ENCODE results near the gene NFIA.

Gene NFIA

DNA sequence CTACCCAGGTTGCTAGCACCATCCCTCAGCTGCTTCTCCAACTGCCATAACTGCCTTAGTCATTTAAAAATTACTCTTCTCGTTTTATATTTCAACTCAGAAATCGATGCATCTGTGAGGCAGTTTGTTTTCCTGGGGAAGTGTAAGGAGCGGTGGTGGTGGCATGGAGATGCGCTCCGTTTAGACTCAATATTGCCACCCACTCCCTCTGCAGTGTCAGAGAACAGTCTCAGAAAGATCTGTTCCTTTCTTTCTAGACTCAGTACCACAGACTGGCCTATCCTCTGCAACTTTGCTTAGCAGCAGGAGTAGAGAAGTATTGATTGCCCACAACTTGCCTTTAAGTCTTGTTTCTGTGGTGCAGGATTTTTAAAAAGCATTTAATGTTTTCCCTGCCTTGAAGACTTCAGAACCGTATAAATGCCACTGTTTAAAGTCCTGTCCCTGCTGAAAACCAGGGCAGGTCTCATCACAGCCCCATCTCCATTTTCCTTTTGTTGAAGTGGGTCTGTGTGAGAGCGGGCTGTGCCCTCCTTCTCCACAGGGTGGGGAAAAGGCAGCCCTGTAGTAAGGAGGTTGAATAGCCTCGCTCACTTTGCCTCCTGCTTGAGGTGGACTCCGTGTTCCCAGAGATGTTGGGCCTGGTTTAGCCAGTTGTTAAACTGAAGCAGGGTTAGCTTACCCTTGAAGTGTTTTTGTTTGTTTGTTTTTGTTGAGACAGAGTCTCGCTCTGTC is 105.2 kb downstream of the NFIA start:
- Histone ChIP-seq H3K36me3 (ENCODE audit: insufficient read depth, low read length) (no peaks in the 10 kb centered on the region), H2AFZ (ENCODE audit: low read length) (peak overlapping the region; percentile 28; the same call in 1 of the 2 replicates), H3K4me1 (ENCODE audit: insufficient read depth, low read length, poor library complexity, severe bottlenecking) (no peaks in the 10 kb centered on the region), H3K4me3 (ENCODE audit: low read length, poor library complexity, severe bottlenecking) (no peak overlapping the region), H3K4me2 (ENCODE audit: low read depth, low read length, poor library complexity, severe bottlenecking) (no peak overlapping the region), H3K27me3 (ENCODE audit: insufficient read depth, low read length, poor library complexity, severe bottlenecking) (no peaks in the 10 kb centered on the region), H3K9ac (ENCODE audit: low read depth, low read length, poor library complexity, severe bottlenecking) (no peak overlapping the region), H3K9me3 (ENCODE audit: insufficient read depth, low read depth, low read length) (no peaks in the 10 kb centered on the region), H3F3A (ENCODE audit: low read depth) (no peaks in the 10 kb centered on the region), H3K9me2 (replicated peaks; ENCODE audit: low read depth, low read length) (no peaks in the 10 kb centered on the region), H4K20me1 (ENCODE audit: insufficient read depth, low read length, poor library complexity, severe bottlenecking) (no peaks in the 10 kb centered on the region), H3K79me2 (ENCODE audit: insufficient read depth, low read length) (no peaks in the 10 kb centered on the region)
- no peak for TF ChIP-seq EZH2phosphoT487 (IDR thresholded peaks at IDR 0.05; ENCODE audit: borderline replicate concordance)
- TF ChIP-seq, protein P1, sequence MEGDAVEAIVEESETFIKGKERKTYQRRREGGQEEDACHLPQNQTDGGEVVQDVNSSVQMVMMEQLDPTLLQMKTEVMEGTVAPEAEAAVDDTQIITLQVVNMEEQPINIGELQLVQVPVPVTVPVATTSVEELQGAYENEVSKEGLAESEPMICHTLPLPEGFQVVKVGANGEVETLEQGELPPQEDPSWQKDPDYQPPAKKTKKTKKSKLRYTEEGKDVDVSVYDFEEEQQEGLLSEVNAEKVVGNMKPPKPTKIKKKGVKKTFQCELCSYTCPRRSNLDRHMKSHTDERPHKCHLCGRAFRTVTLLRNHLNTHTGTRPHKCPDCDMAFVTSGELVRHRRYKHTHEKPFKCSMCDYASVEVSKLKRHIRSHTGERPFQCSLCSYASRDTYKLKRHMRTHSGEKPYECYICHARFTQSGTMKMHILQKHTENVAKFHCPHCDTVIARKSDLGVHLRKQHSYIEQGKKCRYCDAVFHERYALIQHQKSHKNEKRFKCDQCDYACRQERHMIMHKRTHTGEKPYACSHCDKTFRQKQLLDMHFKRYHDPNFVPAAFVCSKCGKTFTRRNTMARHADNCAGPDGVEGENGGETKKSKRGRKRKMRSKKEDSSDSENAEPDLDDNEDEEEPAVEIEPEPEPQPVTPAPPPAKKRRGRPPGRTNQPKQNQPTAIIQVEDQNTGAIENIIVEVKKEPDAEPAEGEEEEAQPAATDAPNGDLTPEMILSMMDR (conservative IDR thresholded peaks at IDR 0.05; ENCODE audit: low read length) = no peak

DNA sequence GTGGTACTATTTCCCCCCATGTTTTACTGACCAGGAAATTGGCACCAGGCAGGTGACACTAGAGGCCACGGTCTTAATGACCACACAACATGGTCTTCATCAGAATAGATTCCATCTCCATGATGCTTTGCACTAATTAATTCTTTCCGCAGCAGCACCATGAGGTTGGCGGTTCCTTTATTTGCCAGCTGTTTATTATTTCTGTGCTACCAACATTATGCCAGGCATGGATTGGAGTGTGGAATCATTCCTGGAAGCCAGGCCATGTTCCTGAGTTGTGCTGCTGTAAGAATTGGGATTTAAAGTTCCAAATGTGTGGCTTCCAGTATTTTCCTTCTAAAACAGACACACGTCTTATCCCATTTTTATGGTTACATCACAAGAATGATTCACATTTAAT is 107.8 kb downstream of the NFIA start:
- no peak overlapping the region for H3K4me2 ChIP-seq (ENCODE audit: low read depth, low read length, poor library complexity, severe bottlenecking)
- H3K9me3 ChIP-seq (ENCODE audit: insufficient read depth, low read depth, low read length) = no peaks in the 10 kb centered on the region
- H3K4me3 ChIP-seq (ENCODE audit: low read length, poor library complexity, severe bottlenecking) = no peak overlapping the region
- H4K20me1 ChIP-seq (ENCODE audit: insufficient read depth, low read length, poor library complexity, severe bottlenecking) = no peaks in the 10 kb centered on the region
- no peaks in the 10 kb centered on the region for H3F3A ChIP-seq (ENCODE audit: low read depth)
- H3K27me3 ChIP-seq (ENCODE audit: insufficient read depth, low read length, poor library complexity, severe bottlenecking) = no peaks in the 10 kb centered on the region
- no peak overlapping the region for H2AFZ ChIP-seq (ENCODE audit: low read length)
- H3K9ac ChIP-seq (ENCODE audit: low read depth, low read length, poor library complexity, severe bottlenecking) = no peak overlapping the region
- H3K36me3 ChIP-seq (ENCODE audit: insufficient read depth, low read length) = no peaks in the 10 kb centered on the region
- H3K79me2 ChIP-seq (ENCODE audit: insufficient read depth, low read length) = no peaks in the 10 kb centered on the region
- H3K9me2 ChIP-seq (replicated peaks; ENCODE audit: low read depth, low read length) = no peaks in the 10 kb centered on the region
- no peaks in the 10 kb centered on the region for H3K4me1 ChIP-seq (ENCODE audit: insufficient read depth, low read length, poor library complexity, severe bottlenecking)
- TF ChIP-seq EZH2phosphoT487 (IDR thresholded peaks at IDR 0.05; ENCODE audit: borderline replicate concordance) = no peak
- TF ChIP-seq, protein P1 (conservative IDR thresholded peaks at IDR 0.05; ENCODE audit: low read length) = no peak

DNA sequence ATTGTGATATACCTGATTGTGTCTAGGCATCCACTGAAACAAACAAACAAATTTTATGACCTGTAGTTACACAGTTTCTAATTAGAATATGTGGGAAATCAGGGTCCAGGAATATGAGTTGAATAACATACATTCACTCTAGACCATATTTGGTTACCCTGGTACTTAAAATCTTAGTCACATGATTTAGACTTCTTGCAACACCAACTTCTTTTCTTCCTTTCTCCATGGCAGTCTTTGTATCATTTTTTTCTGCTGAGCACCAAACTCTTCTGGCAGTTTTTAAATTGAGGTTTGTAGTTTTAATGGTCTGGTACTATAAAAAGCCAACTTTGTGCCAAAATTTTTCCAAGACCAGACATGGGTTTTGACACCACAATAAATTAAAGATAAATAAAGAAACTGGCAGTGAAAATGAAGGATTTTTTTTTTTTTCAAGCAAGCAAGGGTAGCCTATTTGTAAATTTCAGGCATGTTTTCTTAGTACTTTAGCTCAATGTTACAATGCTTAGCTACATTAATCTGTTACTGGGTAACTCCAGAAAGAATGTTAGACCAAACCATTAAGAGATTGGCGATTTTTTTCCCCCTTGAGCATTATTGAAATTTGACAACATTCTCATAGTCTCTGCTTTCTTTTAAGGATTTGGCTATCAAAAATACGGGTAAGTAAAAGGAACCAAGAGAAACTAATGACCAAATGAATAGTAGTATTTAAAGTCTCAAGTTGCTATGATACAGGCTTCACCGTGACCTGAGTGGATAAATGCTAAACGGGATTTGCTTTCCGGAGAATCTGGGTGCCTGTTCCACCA is 108.5 kb downstream of the NFIA start:
- no peak for TF ChIP-seq EZH2phosphoT487 (IDR thresholded peaks at IDR 0.05; ENCODE audit: borderline replicate concordance)
- TF ChIP-seq, protein P1 (conservative IDR thresholded peaks at IDR 0.05; ENCODE audit: low read length) = no peak
- no peak overlapping the region for H2AFZ ChIP-seq (ENCODE audit: low read length)
- no peak overlapping the region for H3K4me2 ChIP-seq (ENCODE audit: low read depth, low read length, poor library complexity, severe bottlenecking)
- no peaks in the 10 kb centered on the region for H4K20me1 ChIP-seq (ENCODE audit: insufficient read depth, low read length, poor library complexity, severe bottlenecking)
- no peak overlapping the region for H3K9ac ChIP-seq (ENCODE audit: low read depth, low read length, poor library complexity, severe bottlenecking)
- H3K9me3 ChIP-seq (ENCODE audit: insufficient read depth, low read depth, low read length) = no peaks in the 10 kb centered on the region
- no peaks in the 10 kb centered on the region for H3K4me1 ChIP-seq (ENCODE audit: insufficient read depth, low read length, poor library complexity, severe bottlenecking)
- H3F3A ChIP-seq (ENCODE audit: low read depth) = no peaks in the 10 kb centered on the region
- no peaks in the 10 kb centered on the region for H3K79me2 ChIP-seq (ENCODE audit: insufficient read depth, low read length)
- no peak overlapping the region for H3K4me3 ChIP-seq (ENCODE audit: low read length, poor library complexity, severe bottlenecking)
- H3K36me3 ChIP-seq (ENCODE audit: insufficient read depth, low read length) = no peaks in the 10 kb centered on the region
- no peaks in the 10 kb centered on the region for H3K9me2 ChIP-seq (replicated peaks; ENCODE audit: low read depth, low read length)
- H3K27me3 ChIP-seq (ENCODE audit: insufficient read depth, low read length, poor library complexity, severe bottlenecking) = no peaks in the 10 kb centered on the region

Measured in Loucy (cell line).